ENCODE data around the gene KHDRBS1.
"Not testable (repeated sequence)": the region's sequence is repeated elsewhere in the genome, so short reads cannot be mapped to it uniquely, and the experiment has no call there.

Gene KHDRBS1

GRCh38 chr1:32013386-32014198 is at the start of gene KHDRBS1:
KHDRBS1 (plus strand) TSS chr1:32013868; CDS start chr1:32013996, 128 bp downstream.
- DNase-seq (ENCODE audit: low read depth, low spot score) = peak; percentile 96

- DNase-seq (ENCODE audit: low read depth, low spot score) = no peak
Observed at GRCh38 chr1:31970873-31971272, 42.8 kb upstream of the KHDRBS1 start.

- no peak for DNase-seq (ENCODE audit: low read depth, low spot score)
Observed at GRCh38 chr1:31976401-31976800, 37.3 kb upstream of the KHDRBS1 start.

GRCh38 chr1:31977385-31978131 is 36.1 kb upstream of the KHDRBS1 start:
- no peak for DNase-seq (ENCODE audit: low read depth, low spot score)

- DNase-seq (ENCODE audit: low read depth, low spot score) = no peak
Observed at GRCh38 chr1:31978843-31979400, 34.7 kb upstream of the KHDRBS1 start.

GRCh38 chr1:31980835-31981455 is 32.7 kb upstream of the KHDRBS1 start:
- DNase-seq (ENCODE audit: low read depth, low spot score) = no peak

GRCh38 chr1:31981456-31981839 is 32.2 kb upstream of the KHDRBS1 start:
- no peak for DNase-seq (ENCODE audit: low read depth, low spot score)

GRCh38 chr1:31981972-31982371 is 31.7 kb upstream of the KHDRBS1 start:
- no peak for DNase-seq (ENCODE audit: low read depth, low spot score)

GRCh38 chr1:31984419-31985347 is 29.0 kb upstream of the KHDRBS1 start:
- no peak for DNase-seq (ENCODE audit: low read depth, low spot score)

GRCh38 chr1:31985430-31985829 is 28.2 kb upstream of the KHDRBS1 start:
- no peak for DNase-seq (ENCODE audit: low read depth, low spot score)

- DNase-seq (ENCODE audit: low read depth, low spot score) = no peak
Observed at GRCh38 chr1:31987135-31987619, 26.5 kb upstream of the KHDRBS1 start.

- no peak for DNase-seq (ENCODE audit: low read depth, low spot score)
Observed at GRCh38 chr1:31989964-31990363, 23.7 kb upstream of the KHDRBS1 start.

- DNase-seq (ENCODE audit: low read depth, low spot score) = no peak
Observed at GRCh38 chr1:31991182-31991581, 22.5 kb upstream of the KHDRBS1 start.

- no peak for DNase-seq (ENCODE audit: low read depth, low spot score)
Observed at GRCh38 chr1:31995263-31995662, 18.4 kb upstream of the KHDRBS1 start.

GRCh38 chr1:31996121-31996520 is 17.5 kb upstream of the KHDRBS1 start:
- not testable (repeated sequence) for DNase-seq (ENCODE audit: low read depth, low spot score)

- no peak for DNase-seq (ENCODE audit: low read depth, low spot score)
Observed at GRCh38 chr1:32001863-32002262, 11.8 kb upstream of the KHDRBS1 start.

GRCh38 chr1:32002285-32002684 is 11.4 kb upstream of the KHDRBS1 start:
- DNase-seq (ENCODE audit: low read depth, low spot score) = not testable (repeated sequence)

GRCh38 chr1:32005522-32005921 is 8.1 kb upstream of the KHDRBS1 start:
- no peak for DNase-seq (ENCODE audit: low read depth, low spot score)

GRCh38 chr1:32007591-32007940 is 6.1 kb upstream of the KHDRBS1 start:
- no peak for DNase-seq (ENCODE audit: low read depth, low spot score)

- DNase-seq (ENCODE audit: low read depth, low spot score) = no peak
Observed at GRCh38 chr1:32010246-32010645, 3.4 kb upstream of the KHDRBS1 start.
